HFFc6 (cell line): Measurements from ENCODE around the gene UGT1A8. TPM values are rescaled to one million over a fixed set of nuclear protein-coding genes. Genes with fewer than 3 reads are reported as not detected.

Source experiments
- DNase-seq: peaks from one replicate; pipeline ENCODE4 v3.0.0-alpha.2; 2018
- H3K27ac Mint-ChIP-seq: 2 replicates; pipeline ENCODE4 v1.8.0; 2020; ENCODE audit warnings: mild to moderate bottlenecking, mixed read lengths
- H3K27me3 Mint-ChIP-seq: 2 replicates; pipeline ENCODE4 v1.8.0; 2021; ENCODE audit warnings: mild to moderate bottlenecking, moderate library complexity, mixed read lengths; ENCODE audit not compliant: insufficient read depth
- H3K36me3 Mint-ChIP-seq: 2 replicates; pipeline ENCODE4 v1.8.0; 2021; ENCODE audit warnings: low read depth, mixed read lengths
- H3K4me1 Mint-ChIP-seq: 2 replicates; pipeline ENCODE4 v1.8.0; 2020; ENCODE audit warnings: low read depth, mixed read lengths
- H3K4me3 Mint-ChIP-seq: 2 replicates; pipeline ENCODE4 v1.8.0; 2020; ENCODE audit warnings: mild to moderate bottlenecking, moderate library complexity, mixed read lengths
- H3K9me3 Mint-ChIP-seq: 2 replicates; pipeline ENCODE4 v1.8.0; 2020; ENCODE audit warnings: mild to moderate bottlenecking, mixed read lengths
- total RNA-seq, 6 experiments: library from RNA; stranded (reverse); fragmentation: NEBNext Ultra II Directional; extraction: Animal tissue kit (Norgen Biotek cat#: 25700); gene quantifications; 2 replicates in 1 of 6; 3 replicates in 5 of 6; pipeline ENCODE4 v1.2.3, GENCODE V29; 2021
- TF ChIP-seq, protein P1 (sequence below): fragments of 200-600 bp; sonication (generic); IDR thresholded peaks from 2 replicates; pipeline ENCODE4 v1.5.0; 2021; ENCODE audit warnings: antibody characterized with exemption, mild to moderate bottlenecking

UGT1A8 gene
- total RNA-seq, 6 experiments from 2014 or later, result not detected

- TF ChIP-seq, protein P1, sequence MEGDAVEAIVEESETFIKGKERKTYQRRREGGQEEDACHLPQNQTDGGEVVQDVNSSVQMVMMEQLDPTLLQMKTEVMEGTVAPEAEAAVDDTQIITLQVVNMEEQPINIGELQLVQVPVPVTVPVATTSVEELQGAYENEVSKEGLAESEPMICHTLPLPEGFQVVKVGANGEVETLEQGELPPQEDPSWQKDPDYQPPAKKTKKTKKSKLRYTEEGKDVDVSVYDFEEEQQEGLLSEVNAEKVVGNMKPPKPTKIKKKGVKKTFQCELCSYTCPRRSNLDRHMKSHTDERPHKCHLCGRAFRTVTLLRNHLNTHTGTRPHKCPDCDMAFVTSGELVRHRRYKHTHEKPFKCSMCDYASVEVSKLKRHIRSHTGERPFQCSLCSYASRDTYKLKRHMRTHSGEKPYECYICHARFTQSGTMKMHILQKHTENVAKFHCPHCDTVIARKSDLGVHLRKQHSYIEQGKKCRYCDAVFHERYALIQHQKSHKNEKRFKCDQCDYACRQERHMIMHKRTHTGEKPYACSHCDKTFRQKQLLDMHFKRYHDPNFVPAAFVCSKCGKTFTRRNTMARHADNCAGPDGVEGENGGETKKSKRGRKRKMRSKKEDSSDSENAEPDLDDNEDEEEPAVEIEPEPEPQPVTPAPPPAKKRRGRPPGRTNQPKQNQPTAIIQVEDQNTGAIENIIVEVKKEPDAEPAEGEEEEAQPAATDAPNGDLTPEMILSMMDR, result no peak
- H3K4me3 Mint-ChIP-seq, result no peak overlapping the region
- H3K9me3 Mint-ChIP-seq, result no peaks in the 10 kb centered on the region
- H3K36me3 Mint-ChIP-seq, result no peaks in the 10 kb centered on the region
- peaks cover 5% of the 10 kb centered on the region for H3K27me3 Mint-ChIP-seq
- DNase-seq, result no peak
- H3K4me1 Mint-ChIP-seq, result no peaks in the 10 kb centered on the region
- H3K27ac Mint-ChIP-seq, result no peak overlapping the region
Measured at GRCh38 chr2:233810385-233810784, 193.0 kb downstream of the UGT1A8 start.

DNA sequence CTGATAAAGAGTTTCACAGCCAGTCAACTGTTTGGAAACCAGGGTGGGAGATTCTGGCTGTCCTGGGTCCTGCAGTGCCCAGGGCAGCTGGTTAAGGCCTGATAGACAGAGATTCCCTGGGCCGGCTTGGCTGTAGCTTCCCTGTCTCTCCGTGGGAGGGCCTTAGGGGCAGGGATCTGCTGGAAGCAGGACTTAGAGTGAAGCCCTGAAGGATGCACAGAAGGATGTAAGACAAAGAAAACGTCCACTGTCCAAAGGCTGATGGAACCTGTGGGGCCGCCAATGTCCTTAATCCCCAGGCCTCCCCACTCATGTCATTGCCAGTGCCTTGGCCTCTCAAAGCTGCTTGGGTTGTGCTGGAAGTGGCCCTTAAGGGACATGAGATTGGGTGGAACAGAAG lies 193.7 kb downstream of the UGT1A8 start:
- H3K4me1 Mint-ChIP-seq, result no peaks in the 10 kb centered on the region
- H3K9me3 Mint-ChIP-seq, result no peaks in the 10 kb centered on the region
- no peak overlapping the region for H3K4me3 Mint-ChIP-seq
- no peak for DNase-seq
- H3K27ac Mint-ChIP-seq, result no peak overlapping the region
- TF ChIP-seq, protein P1, result no peak
- H3K27me3 Mint-ChIP-seq, result peaks cover 5% of the 10 kb centered on the region
- no peaks in the 10 kb centered on the region for H3K36me3 Mint-ChIP-seq

GRCh38 chr2:233811732-233812131 lies 194.3 kb downstream of the UGT1A8 start:
- Mint-ChIP-seq H3K36me3 (no peaks in the 10 kb centered on the region), H3K4me3 (no peak overlapping the region), H3K9me3 (no peaks in the 10 kb centered on the region), H3K4me1 (no peaks in the 10 kb centered on the region), H3K27ac (no peak overlapping the region), H3K27me3 (peaks cover 5% of the 10 kb centered on the region)
- TF ChIP-seq, protein P1, result no peak
- no peak for DNase-seq

DNA sequence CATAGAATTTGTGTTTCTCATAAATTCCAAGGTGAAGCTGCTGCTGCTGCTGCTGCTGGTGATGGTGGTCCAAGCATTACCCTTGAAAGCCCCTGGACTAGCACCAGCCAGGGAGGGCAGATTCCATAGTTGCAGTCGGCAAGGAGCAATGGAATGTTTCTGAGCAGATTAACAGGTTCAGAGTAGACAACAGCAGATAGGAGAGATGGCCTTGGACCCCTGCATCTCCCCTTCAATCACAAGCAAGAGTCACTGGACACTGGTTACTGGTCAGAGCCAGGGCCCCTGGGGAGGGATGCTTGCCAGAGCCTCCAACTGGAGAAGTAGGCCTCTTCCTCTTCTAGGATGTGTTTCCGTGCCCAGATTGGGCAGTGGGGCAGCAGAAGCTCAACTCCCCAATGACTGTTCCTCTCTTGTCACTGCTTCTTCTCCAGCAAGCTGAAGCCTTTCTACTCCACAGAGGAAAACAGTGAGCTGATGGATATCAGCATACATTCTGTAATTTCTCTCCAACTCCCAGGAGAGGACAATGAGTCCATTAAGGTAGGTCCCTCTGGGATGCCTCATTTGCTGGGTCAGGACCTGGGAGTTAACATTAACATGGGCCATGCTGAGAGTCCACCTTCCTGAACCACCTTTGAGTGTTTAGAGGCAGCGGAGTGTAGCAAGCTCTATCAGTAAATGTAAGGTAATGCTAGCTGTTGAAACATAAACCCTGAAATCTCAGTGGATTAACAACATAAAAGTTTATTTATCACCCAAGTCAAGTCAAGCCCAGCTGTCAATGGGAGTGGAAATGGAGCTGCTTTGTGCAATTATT lies 196.0 kb downstream of the UGT1A8 start:
- H3K9me3 Mint-ChIP-seq, result no peaks in the 10 kb centered on the region
- no peak for DNase-seq
- TF ChIP-seq, protein P1, result no peak
- H3K4me3 Mint-ChIP-seq, result no peak overlapping the region
- peaks cover 6% of the 10 kb centered on the region for H3K27me3 Mint-ChIP-seq
- H3K36me3 Mint-ChIP-seq, result no peaks in the 10 kb centered on the region
- no peak overlapping the region for H3K27ac Mint-ChIP-seq
- H3K4me1 Mint-ChIP-seq, result no peaks in the 10 kb centered on the region

- TF ChIP-seq, protein P1, result no peak
Measured at GRCh38 chr2:233814056-233814835, 196.8 kb downstream of the UGT1A8 start.

More at GRCh38 chr2:233814056-233814835, 196.8 kb downstream of the UGT1A8 start:
- Mint-ChIP-seq H3K4me1 (no peaks in the 10 kb centered on the region), H3K9me3 (no peaks in the 10 kb centered on the region), H3K4me3 (no peak overlapping the region), H3K27ac (no peak overlapping the region), H3K27me3 (peaks cover 6% of the 10 kb centered on the region), H3K36me3 (no peaks in the 10 kb centered on the region)
- no peak for DNase-seq
